ENCODE measurements around the gene C1orf21.

GRCh38 chr1:184407816-184408510 is 21.1 kb downstream of the C1orf21 start:
- TF ChIP-seq CTCF (IDR thresholded peaks at IDR 0.05): no peak
- TF ChIP-seq POLR2AphosphoS5 (IDR thresholded peaks at IDR 0.05; ENCODE audit: low read depth, low read length): no peak
- TF ChIP-seq REST (IDR thresholded peaks at IDR 0.05; ENCODE audit: insufficient read depth in 1 of 2, low read depth in 2 of 2, low read length in 1 of 2): no peak

All from Panc1 (cell line).